Fibroblast of villous mesenchyme (primary cell): ENCODE measurements around the gene C10orf105. TPM values are rescaled to one million over a fixed set of nuclear protein-coding genes. Genes with fewer than 3 reads are reported as not detected.

Source experiments
- DNase-seq: peaks from one replicate; pipeline ENCODE4 v3.0.0-alpha.2; 2010; ENCODE audit warnings: low read depth
- H3K4me3 ChIP-seq: 2 replicates; pipeline ENCODE4 v1.5.1; 2011; ENCODE audit warnings: low read depth, mild to moderate bottlenecking, low read length
- total RNA-seq: library from RNA; depleted of rRNA; stranded (reverse); fragments of >200 nt; gene quantifications from 2 replicates; pipeline ENCODE4 v1.2.3, GENCODE V29; 2012
- TF ChIP-seq, protein P1 (sequence below): IDR thresholded peaks from 2 replicates; pipeline ENCODE4 v1.5.1; 2012; ENCODE audit warnings: low read depth, mild to moderate bottlenecking, low read length; ENCODE audit not compliant: insufficient read depth

The C10orf105 gene
- total RNA-seq, 1 donor, result not detected

DNA sequence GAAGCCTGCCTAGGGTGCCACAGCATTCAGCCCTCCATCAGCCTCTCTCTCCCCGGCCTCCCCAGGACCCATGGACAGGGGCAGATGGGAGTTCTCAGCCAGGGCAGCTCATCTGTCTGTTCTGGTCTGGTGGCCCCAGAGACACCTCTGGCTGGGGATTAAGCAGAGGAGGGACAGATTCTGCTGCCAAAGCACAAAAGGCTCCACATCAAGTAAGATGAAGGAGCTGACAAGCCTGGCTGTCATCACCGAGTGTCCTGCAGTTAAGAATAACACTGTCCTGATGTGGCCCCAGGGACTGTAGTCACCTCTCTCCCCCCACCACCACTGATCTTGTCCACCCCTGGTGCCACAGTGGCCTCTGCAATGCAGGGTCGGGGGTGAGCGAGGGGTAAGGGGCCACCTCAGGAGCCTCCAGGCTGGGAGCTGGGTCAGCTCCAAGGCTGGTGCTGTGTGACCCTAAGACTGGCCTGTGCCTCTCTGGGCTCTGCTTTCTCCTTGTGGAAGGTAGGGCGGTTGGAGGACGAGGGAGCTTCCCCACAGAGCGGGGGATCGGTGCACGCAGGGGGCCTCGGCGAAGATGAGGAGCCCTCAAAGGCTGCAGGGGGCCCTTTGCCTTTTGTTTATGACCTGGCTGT is 18.7 kb downstream of the C10orf105 start:
- no peak for DNase-seq
- no peak overlapping the region for H3K4me3 ChIP-seq
- TF ChIP-seq, protein P1, sequence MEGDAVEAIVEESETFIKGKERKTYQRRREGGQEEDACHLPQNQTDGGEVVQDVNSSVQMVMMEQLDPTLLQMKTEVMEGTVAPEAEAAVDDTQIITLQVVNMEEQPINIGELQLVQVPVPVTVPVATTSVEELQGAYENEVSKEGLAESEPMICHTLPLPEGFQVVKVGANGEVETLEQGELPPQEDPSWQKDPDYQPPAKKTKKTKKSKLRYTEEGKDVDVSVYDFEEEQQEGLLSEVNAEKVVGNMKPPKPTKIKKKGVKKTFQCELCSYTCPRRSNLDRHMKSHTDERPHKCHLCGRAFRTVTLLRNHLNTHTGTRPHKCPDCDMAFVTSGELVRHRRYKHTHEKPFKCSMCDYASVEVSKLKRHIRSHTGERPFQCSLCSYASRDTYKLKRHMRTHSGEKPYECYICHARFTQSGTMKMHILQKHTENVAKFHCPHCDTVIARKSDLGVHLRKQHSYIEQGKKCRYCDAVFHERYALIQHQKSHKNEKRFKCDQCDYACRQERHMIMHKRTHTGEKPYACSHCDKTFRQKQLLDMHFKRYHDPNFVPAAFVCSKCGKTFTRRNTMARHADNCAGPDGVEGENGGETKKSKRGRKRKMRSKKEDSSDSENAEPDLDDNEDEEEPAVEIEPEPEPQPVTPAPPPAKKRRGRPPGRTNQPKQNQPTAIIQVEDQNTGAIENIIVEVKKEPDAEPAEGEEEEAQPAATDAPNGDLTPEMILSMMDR, result no peak

DNA sequence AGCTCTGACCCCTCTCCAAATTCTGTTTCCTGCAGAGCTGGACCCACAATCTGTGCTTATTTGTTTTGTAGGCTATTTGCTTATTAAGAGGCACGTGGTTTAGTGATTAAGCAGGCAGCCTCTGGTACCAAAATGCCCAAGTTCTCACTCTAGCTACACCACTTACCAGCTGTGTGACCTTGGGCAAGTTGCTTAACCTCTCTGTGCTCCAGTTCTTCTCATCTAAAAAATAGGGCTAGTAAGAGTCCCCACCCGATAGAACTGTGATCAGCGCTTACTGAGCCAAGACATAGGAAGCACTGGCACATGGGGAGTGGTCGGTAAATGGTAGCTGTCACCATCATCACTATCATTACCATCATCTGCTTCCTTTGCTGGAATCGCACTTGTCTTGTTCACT is 20.8 kb downstream of the C10orf105 start:
- H3K4me3 ChIP-seq, result no peak overlapping the region
- TF ChIP-seq, protein P1, result no peak
- no peak for DNase-seq

DNA sequence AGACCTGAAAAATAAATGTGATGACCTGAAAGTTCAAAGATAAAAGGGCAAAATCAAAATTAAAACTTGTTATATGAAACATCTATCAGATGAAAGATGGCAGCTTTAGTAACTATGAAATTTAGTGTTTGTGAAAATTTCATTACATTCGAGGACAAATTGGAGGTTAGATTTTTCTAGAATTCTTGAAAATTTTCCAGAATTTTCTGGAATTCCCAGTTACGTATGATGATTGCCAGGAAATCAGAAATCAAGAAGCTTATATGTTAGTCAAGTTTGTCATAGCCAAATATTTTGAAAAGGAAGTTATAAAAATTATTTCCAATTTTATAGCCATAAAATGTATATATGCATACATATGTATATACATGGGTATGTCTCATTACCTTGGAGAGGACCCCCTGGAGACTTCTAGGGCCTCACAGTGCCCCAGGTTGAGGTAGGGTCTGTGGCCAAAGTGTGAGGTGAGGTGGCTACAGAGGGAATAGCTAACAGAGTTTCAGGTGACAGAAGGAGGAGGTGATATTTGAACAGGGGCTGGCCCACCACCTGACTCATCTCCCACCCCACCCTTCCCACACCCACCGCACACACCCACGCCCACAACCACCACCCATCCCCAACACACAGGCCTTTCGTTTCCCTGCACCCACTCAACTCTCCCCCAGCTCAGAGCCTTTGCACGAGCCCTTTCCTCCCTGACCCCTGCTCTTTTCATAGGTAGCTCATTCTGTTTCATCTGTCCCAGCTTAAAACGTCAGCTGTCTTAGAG is 21.5 kb downstream of the C10orf105 start:
- TF ChIP-seq, protein P1, result no peak
- no peak overlapping the region for H3K4me3 ChIP-seq
- no peak for DNase-seq

DNA sequence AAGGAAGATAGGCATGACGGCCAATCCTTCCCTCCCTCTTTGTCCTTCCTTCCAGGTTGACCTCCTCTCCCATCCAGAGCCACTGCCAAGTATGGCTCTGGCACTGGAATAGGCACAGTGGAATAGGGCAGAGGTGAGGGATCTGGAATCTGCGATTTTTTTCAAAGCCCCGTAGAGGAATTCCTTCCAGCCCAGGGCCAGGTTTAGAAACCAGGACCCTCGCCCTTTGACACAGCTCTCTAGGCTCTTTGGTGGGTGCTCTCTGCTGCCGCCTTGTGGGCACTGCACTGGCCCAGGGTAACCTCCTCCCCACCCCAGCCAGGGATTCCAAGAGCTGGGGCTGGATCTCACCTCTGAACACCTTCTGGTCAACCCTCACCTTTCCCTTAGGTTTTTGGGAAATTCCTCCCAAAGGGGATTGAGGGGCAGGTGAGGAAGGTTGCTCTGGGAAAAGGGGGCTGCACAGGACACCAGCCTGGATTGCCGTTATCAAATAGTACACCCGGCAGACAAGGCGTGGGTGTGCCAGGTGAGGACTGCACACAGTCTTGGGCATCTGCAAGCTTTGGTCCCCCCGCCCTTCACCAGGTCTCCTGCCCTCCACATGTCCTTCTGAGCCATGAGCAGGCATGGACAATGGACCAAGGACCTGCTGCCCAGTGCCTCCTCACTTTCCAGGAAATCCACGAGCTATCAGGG is 22.8 kb downstream of the C10orf105 start:
- H3K4me3 ChIP-seq, result no peak overlapping the region
- TF ChIP-seq, protein P1, result peak; percentile 95
- peak; percentile 16 for DNase-seq

DNA sequence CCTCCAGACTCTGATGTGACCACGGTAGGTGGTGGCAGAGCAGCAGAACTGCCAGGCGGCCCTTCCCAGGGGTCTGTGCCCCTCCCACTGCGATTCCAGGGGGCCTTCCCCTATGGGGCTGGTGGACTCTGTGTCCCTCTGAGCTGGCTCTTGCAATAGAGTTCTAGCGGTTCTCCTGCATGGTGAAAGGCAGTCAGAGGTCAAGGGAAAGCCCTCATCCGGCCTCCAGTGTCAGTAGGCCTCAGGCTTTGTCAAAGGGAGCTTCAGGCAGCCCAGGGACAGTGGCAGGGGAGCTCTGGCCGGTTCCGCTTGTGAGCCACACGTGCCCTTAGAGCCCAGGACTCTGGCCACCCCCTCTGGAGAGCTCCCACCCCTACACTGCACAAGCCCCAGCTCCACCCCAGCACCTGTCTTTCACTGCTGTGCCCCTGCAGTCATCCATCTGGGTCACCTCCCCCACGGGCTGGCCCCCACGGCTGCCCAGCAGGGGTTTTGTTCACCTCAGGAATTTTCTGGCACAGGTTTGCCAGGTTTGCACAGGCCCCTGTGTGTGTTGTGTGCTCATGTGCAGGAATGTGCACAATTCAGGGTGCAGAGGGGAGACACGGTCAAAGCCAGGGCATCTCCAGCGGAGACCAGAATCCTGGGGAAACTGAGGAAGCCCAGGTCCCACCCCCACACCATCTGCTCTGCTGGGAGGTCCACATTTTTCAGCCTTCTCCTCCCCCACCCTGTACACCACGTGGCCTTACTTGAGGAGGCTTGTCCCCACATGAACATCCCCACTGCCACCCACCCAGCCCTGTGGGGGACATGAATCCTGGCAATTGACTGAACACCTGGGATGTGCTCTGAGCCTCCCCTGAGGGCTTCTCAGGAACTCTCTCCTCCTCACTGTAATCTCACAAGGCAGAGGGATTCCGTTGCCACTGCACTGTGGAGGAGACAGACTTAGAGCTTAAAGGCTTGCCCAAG is 23.8 kb downstream of the C10orf105 start:
- TF ChIP-seq, protein P1, result no peak

DNA sequence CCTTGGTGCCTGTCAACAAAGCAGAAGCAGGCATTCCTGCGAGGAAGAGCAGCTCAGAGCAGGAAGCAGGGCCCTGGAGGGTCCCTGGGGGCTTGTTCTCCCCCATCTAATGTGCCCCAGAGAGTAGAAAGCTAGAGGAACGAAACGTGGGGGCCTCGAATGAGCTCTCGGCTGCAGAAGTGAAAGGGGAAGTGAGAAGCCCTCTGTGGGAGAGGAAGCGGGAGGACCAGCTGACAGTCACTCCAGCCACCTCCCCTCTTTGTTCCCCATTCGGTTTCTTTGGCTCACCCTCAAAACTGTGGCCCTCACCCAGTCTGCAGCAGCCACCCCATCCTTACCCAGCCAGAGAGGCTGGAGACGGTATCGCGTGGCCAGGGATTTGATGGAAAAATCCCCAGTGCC is 25.0 kb downstream of the C10orf105 start:
- no peak for DNase-seq
- TF ChIP-seq, protein P1, result no peak
- no peak overlapping the region for H3K4me3 ChIP-seq

More for the DNA sequence above, 23.8 kb downstream of the C10orf105 start:
- no peak for DNase-seq
- H3K4me3 ChIP-seq, result no peak overlapping the region
